Measurements from ENCODE around the gene STAT2. TPM values are rescaled to one million over a fixed set of nuclear protein-coding genes. Genes with fewer than 3 reads are reported as not detected.

The STAT2 gene
- total and polyA plus RNA-seq, 9 of the 15 experiments (the other 6 are each of a cell fraction or from before 2014, with no cell fraction given) = 15.5 to 46.9 (median 40.1) TPM

DNA sequence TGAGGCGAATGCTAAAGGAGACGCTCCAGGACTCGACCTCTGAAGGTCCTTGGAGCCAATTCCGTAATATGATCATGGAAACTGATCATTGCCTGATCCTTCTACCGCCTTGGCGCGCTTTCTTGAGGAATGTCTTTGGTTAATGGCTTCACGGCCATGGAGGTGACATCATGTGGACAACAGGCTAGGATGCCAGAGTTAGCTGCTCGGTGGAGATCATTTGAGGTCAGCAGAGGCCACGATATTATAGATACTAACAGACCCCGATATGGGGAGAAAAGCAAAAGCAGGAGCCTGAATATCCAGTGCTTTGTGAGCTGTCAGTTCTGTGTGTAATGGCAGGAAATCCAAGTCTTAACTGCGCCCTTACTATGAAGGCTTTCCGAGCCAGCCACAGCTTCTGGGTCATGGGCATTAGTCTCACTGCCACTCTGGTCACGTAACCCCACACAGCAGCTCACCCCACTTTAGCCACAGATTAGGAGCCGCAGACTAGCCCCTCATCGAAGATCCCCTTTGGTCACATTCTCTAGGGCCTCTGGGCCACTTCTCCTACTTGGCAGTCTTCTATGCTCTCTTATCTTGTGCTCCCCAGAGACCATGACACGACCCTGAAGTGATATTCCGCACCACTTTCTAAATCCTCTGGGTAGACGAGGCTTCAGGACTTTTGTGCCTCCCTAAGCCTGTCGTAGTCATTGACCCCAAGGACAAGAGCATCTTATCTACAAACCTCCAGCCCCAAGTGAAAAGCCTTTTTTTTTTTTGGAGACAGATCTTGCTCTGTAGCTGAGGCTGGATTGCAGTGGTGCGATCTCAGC lies 59.1 kb downstream of the STAT2 start (continued):
- peak; percentile 94 for TF ChIP-seq NFRKB (IDR thresholded peaks at IDR 0.05; ENCODE audit: low read depth)
- TF ChIP-seq NCOA1 (IDR thresholded peaks at IDR 0.05; ENCODE audit: low read depth) = no peak
- TF ChIP-seq, protein P1, sequence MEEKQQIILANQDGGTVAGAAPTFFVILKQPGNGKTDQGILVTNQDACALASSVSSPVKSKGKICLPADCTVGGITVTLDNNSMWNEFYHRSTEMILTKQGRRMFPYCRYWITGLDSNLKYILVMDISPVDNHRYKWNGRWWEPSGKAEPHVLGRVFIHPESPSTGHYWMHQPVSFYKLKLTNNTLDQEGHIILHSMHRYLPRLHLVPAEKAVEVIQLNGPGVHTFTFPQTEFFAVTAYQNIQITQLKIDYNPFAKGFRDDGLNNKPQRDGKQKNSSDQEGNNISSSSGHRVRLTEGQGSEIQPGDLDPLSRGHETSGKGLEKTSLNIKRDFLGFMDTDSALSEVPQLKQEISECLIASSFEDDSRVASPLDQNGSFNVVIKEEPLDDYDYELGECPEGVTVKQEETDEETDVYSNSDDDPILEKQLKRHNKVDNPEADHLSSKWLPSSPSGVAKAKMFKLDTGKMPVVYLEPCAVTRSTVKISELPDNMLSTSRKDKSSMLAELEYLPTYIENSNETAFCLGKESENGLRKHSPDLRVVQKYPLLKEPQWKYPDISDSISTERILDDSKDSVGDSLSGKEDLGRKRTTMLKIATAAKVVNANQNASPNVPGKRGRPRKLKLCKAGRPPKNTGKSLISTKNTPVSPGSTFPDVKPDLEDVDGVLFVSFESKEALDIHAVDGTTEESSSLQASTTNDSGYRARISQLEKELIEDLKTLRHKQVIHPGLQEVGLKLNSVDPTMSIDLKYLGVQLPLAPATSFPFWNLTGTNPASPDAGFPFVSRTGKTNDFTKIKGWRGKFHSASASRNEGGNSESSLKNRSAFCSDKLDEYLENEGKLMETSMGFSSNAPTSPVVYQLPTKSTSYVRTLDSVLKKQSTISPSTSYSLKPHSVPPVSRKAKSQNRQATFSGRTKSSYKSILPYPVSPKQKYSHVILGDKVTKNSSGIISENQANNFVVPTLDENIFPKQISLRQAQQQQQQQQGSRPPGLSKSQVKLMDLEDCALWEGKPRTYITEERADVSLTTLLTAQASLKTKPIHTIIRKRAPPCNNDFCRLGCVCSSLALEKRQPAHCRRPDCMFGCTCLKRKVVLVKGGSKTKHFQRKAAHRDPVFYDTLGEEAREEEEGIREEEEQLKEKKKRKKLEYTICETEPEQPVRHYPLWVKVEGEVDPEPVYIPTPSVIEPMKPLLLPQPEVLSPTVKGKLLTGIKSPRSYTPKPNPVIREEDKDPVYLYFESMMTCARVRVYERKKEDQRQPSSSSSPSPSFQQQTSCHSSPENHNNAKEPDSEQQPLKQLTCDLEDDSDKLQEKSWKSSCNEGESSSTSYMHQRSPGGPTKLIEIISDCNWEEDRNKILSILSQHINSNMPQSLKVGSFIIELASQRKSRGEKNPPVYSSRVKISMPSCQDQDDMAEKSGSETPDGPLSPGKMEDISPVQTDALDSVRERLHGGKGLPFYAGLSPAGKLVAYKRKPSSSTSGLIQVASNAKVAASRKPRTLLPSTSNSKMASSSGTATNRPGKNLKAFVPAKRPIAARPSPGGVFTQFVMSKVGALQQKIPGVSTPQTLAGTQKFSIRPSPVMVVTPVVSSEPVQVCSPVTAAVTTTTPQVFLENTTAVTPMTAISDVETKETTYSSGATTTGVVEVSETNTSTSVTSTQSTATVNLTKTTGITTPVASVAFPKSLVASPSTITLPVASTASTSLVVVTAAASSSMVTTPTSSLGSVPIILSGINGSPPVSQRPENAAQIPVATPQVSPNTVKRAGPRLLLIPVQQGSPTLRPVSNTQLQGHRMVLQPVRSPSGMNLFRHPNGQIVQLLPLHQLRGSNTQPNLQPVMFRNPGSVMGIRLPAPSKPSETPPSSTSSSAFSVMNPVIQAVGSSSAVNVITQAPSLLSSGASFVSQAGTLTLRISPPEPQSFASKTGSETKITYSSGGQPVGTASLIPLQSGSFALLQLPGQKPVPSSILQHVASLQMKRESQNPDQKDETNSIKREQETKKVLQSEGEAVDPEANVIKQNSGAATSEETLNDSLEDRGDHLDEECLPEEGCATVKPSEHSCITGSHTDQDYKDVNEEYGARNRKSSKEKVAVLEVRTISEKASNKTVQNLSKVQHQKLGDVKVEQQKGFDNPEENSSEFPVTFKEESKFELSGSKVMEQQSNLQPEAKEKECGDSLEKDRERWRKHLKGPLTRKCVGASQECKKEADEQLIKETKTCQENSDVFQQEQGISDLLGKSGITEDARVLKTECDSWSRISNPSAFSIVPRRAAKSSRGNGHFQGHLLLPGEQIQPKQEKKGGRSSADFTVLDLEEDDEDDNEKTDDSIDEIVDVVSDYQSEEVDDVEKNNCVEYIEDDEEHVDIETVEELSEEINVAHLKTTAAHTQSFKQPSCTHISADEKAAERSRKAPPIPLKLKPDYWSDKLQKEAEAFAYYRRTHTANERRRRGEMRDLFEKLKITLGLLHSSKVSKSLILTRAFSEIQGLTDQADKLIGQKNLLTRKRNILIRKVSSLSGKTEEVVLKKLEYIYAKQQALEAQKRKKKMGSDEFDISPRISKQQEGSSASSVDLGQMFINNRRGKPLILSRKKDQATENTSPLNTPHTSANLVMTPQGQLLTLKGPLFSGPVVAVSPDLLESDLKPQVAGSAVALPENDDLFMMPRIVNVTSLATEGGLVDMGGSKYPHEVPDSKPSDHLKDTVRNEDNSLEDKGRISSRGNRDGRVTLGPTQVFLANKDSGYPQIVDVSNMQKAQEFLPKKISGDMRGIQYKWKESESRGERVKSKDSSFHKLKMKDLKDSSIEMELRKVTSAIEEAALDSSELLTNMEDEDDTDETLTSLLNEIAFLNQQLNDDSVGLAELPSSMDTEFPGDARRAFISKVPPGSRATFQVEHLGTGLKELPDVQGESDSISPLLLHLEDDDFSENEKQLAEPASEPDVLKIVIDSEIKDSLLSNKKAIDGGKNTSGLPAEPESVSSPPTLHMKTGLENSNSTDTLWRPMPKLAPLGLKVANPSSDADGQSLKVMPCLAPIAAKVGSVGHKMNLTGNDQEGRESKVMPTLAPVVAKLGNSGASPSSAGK (IDR thresholded peaks at IDR 0.05) = peak; percentile 83
- TF ChIP-seq MTA1 (IDR thresholded peaks at IDR 0.05; ENCODE audit: borderline replicate concordance) = peak; percentile 25; the same call in 1 of the 2 replicates
- TF ChIP-seq, protein P2, sequence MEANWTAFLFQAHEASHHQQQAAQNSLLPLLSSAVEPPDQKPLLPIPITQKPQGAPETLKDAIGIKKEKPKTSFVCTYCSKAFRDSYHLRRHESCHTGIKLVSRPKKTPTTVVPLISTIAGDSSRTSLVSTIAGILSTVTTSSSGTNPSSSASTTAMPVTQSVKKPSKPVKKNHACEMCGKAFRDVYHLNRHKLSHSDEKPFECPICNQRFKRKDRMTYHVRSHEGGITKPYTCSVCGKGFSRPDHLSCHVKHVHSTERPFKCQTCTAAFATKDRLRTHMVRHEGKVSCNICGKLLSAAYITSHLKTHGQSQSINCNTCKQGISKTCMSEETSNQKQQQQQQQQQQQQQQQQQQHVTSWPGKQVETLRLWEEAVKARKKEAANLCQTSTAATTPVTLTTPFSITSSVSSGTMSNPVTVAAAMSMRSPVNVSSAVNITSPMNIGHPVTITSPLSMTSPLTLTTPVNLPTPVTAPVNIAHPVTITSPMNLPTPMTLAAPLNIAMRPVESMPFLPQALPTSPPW (CRISPR knock-in tag; IDR thresholded peaks at IDR 0.05) = no peak
- TF ChIP-seq ZC3H4 (CRISPR knock-in tag; IDR thresholded peaks at IDR 0.05; ENCODE audit: borderline replicate concordance) = no peak
- TF ChIP-seq NCOA4 (IDR thresholded peaks at IDR 0.05; ENCODE audit: partially characterized antibody) = no peak
- TF ChIP-seq XRCC4 (IDR thresholded peaks at IDR 0.05; ENCODE audit: extremely low read depth, insufficient read depth, insufficient read length) = no peak
- no peak for TF ChIP-seq PTBP1 (IDR thresholded peaks at IDR 0.05; ENCODE audit: low read depth, low read length)
- TF ChIP-seq ZNF133 (CRISPR knock-in tag; IDR thresholded peaks at IDR 0.05) = no peak
- TF ChIP-seq FIP1L1 (IDR thresholded peaks at IDR 0.05; ENCODE audit: low read depth, low read length, poor library complexity, severe bottlenecking) = no peak
- TF ChIP-seq RUNX1 (IDR thresholded peaks at IDR 0.05; ENCODE audit: low read depth) = no peak
- no peak for TF ChIP-seq SIX5 (IDR thresholded peaks at IDR 0.05; ENCODE audit: borderline replicate concordance in 1 of 2, insufficient read depth in 1 of 2, low read depth in 1 of 2, low read length in 2 of 2)

All from K562 (cell line).